ENCODE results near the gene MYOM1.
"Not testable (repeated sequence)": the region's sequence is repeated elsewhere in the genome, so short reads cannot be mapped to it uniquely, and the experiment has no call there.

MYOM1 gene

DNA sequence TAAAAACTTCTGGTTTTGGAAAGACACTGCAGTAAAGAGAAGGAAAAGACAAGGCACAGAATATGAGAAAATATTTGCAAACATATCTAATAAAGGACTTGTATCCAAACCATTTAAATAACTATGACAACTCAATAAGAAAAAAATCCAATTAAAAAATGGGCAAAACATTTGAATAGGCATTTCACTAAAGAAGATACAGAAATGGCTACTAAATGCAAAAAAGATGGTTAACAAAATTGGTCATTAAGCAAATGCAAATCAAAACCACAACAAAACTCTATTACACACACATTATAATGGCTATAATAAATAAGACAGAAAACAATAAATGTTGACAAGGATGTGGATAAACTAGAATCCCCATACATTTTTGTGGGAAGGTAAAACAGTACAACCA lies 14.5 kb downstream of the MYOM1 start:
- Histone ChIP-seq H2AFZ (ENCODE audit: low read depth, low read length) (no peak overlapping the region), H3K36me3 (ENCODE audit: insufficient read depth, low read length) (no peaks in the 10 kb centered on the region), H3K9me3 (ENCODE audit: low read length) (no peaks in the 10 kb centered on the region), H3K4me3 (ENCODE audit: low read length) (no peak overlapping the region), H3K4me1 (ENCODE audit: insufficient read depth, low read length) (no peaks in the 10 kb centered on the region), H3K27me3 (ENCODE audit: insufficient read depth, low read length) (no peaks in the 10 kb centered on the region)

DNA sequence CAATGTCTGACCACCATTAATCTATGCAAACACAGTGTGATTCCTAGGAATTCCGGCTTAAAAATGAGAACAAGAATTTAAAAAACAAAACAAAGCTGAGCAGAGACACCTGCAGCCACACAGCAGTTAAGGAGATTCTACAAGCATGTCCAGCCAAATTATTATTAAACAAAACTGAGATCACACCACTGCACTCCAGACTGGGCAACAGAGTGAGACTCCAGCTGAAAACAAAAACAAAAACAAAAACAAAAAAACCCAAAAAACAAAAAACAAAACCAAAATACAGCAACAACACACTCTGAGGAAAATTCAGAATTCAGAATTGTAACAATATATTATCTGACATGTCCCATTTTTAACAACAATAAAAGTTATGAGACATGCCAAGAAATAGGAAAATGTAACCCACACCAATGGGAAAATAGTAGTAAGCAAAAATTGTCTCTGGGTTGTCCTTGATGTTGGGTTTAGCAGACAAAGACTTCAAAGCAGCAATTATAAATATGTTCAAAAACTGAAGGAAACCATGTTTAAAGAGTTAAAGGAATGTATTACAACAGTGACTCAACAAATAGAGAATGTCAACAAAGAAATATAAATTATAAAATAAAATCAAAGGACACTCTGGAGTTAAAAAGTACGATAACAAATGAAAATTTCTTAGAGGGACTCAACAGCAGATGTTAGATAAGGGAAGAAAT lies 19.7 kb downstream of the MYOM1 start:
- Histone ChIP-seq H3K27me3 (ENCODE audit: insufficient read depth, low read length) (no peaks in the 10 kb centered on the region), H3K4me3 (ENCODE audit: low read length) (no peak overlapping the region), H3K4me1 (ENCODE audit: insufficient read depth, low read length) (no peaks in the 10 kb centered on the region), H3K9me3 (ENCODE audit: low read length) (no peaks in the 10 kb centered on the region), H3K36me3 (ENCODE audit: insufficient read depth, low read length) (no peaks in the 10 kb centered on the region), H2AFZ (ENCODE audit: low read depth, low read length) (no peak overlapping the region)

- not testable (repeated sequence) for H2AFZ ChIP-seq (ENCODE audit: low read depth, low read length); H3K27me3 ChIP-seq (ENCODE audit: insufficient read depth, low read length); H3K4me3 ChIP-seq (ENCODE audit: low read length); H3K36me3 ChIP-seq (ENCODE audit: insufficient read depth, low read length); H3K9me3 ChIP-seq (ENCODE audit: low read length); H3K4me1 ChIP-seq (ENCODE audit: insufficient read depth, low read length)
These were observed 21.4 kb downstream of the MYOM1 start for GRCh38 chr18:3198260-3198860.

DNA sequence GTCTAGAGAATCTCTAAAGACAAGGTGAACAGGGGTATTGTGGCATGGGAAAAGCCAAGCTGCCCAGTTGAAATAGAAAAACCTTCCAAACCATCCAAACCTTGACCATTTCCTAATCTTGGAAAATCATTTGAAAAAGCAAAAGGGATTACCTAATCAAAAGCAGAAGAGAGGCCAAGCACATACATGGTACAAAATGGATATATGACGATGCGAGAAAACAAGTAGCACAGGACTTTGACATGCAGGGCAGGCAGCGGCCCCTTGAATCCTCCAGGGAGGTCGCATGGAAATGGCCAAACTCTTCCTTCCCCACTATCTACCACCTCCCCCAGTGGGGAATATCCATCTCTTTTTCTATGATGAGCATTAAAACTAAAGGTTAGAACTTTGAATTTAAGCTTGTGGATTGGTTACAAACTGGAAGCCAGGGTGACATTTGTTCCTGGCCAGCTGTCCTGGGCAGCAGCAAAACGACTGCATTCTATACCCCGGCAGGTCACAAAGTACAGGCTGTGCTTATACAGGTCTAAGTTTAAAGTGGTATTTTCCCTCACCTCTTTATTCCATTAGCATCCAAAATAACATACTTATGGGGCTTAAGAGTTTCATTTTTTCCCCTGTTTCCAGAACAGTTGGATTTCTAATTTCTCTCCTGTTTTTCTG lies 24.7 kb downstream of the MYOM1 start:
- Histone ChIP-seq H3K9me3 (ENCODE audit: low read length) (no peaks in the 10 kb centered on the region), H3K4me1 (ENCODE audit: insufficient read depth, low read length) (peaks cover 3% of the 10 kb centered on the region), H3K4me3 (ENCODE audit: low read length) (no peak overlapping the region)

DNA sequence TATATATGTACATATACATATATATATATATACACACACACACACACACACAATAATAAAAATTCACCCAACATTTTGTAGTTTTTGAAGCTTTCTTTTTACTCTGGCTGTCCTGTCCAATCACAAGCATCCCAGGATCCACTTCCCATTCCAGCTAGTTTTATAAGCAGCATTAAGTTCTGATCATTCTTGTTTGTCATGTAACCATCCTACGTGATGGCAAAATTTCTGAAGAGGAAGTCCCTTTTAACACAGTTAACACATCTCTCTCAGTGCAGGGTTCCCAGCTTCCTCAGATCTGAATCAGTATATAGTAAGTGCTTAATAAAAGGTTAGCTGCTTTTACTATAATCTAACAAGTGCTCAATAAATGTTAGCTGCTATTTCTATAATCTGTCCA lies 26.4 kb downstream of the MYOM1 start:
- Histone ChIP-seq H3K27me3 (ENCODE audit: insufficient read depth, low read length) (no peaks in the 10 kb centered on the region), H2AFZ (ENCODE audit: low read depth, low read length) (no peak overlapping the region), H3K9me3 (ENCODE audit: low read length) (no peaks in the 10 kb centered on the region), H3K36me3 (ENCODE audit: insufficient read depth, low read length) (no peaks in the 10 kb centered on the region), H3K4me3 (ENCODE audit: low read length) (no peak overlapping the region), H3K4me1 (ENCODE audit: insufficient read depth, low read length) (peaks cover 3% of the 10 kb centered on the region)

More for the DNA sequence above, 24.7 kb downstream of the MYOM1 start:
- Histone ChIP-seq H2AFZ (ENCODE audit: low read depth, low read length) (no peak overlapping the region), H3K36me3 (ENCODE audit: insufficient read depth, low read length) (no peaks in the 10 kb centered on the region), H3K27me3 (ENCODE audit: insufficient read depth, low read length) (no peaks in the 10 kb centered on the region)

DNA sequence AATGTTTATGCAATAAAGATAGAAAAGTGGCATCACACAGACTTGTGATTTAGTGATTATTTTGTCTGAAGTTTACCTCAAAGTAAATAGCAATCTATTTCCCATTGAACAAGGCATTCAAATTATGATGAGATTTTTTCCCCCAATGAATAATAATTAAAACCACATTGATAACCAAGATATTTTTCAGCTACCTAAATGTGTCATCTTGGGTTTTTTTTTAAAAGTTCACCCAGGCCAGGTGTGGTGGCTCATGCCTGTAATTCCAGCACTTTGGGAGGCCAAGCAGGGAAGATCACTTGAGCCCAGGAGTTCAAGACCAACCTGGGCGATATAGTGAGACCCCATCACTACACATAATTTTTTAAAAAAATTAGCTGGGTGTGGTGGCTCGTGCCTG lies 27.0 kb downstream of the MYOM1 start:
- Histone ChIP-seq H2AFZ (ENCODE audit: low read depth, low read length) (no peak overlapping the region), H3K36me3 (ENCODE audit: insufficient read depth, low read length) (no peaks in the 10 kb centered on the region), H3K4me1 (ENCODE audit: insufficient read depth, low read length) (peaks cover 3% of the 10 kb centered on the region), H3K27me3 (ENCODE audit: insufficient read depth, low read length) (no peaks in the 10 kb centered on the region), H3K9me3 (ENCODE audit: low read length) (no peaks in the 10 kb centered on the region), H3K4me3 (ENCODE audit: low read length) (no peak overlapping the region)

DNA sequence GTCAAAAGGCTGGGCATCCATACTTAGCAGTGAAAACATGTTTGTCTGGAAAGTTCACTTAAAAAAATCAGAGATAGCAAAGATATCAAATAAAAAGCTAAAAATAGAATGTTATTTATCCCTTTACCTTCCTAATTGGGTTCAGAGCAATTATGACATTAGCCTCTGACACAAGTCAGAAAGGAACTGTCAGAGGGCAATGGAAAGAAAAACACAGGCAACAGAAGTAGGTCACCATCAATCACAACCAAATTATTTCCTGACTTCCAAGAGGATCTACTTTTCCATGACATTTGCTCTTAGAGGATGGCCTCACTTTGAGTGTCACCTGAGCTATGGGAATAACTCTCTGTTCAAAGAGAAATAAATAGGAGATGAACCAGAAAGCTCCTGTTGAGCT lies 27.5 kb downstream of the MYOM1 start:
- Histone ChIP-seq H3K36me3 (ENCODE audit: insufficient read depth, low read length) (no peaks in the 10 kb centered on the region), H3K9me3 (ENCODE audit: low read length) (no peaks in the 10 kb centered on the region), H2AFZ (ENCODE audit: low read depth, low read length) (no peak overlapping the region), H3K4me1 (ENCODE audit: insufficient read depth, low read length) (peaks cover 3% of the 10 kb centered on the region), H3K27me3 (ENCODE audit: insufficient read depth, low read length) (no peaks in the 10 kb centered on the region), H3K4me3 (ENCODE audit: low read length) (no peak overlapping the region)

DNA sequence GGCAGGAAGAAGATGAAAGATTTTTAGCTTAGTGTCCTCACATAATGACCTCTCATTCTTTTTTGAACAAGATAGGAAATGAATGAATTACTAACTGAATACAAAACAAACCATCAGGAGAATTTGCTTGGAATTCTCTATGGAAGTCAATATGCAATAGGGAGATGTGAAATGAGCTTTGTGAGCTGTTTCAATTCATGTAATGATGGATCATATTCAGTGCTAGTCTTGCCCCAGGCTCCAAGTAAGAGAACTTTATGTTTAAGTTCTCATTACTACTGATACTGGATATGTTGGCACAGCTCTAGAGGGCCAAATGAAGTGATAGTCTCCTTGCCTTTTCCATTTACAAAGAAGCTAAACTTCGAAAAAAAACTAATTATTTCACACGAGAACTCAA lies 29.2 kb downstream of the MYOM1 start:
- Histone ChIP-seq H3K4me3 (ENCODE audit: low read length) (no peak overlapping the region), H3K27me3 (ENCODE audit: insufficient read depth, low read length) (no peaks in the 10 kb centered on the region), H3K36me3 (ENCODE audit: insufficient read depth, low read length) (no peaks in the 10 kb centered on the region), H2AFZ (ENCODE audit: low read depth, low read length) (no peak overlapping the region), H3K4me1 (ENCODE audit: insufficient read depth, low read length) (peaks cover 3% of the 10 kb centered on the region), H3K9me3 (ENCODE audit: low read length) (no peaks in the 10 kb centered on the region)

DNA sequence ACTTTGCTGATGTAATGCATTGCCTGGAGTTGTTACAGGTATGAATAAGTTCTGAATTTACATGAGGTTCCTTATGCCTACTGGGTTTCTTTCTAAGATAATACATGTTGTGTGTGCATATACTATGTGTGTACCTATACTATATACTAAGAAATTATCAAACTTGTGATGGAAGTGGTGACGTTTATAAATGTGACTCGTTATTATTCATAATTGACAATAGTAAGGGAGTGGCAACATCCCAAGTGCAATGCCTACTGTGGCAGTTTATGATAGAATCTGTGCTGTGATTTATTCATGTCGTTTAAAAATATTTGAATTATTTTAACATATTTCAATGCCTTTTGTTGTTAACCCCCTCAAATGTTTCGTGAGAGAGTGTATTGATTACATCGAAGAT lies 29.9 kb downstream of the MYOM1 start:
- no peaks in the 10 kb centered on the region for H3K9me3 ChIP-seq (ENCODE audit: low read length)
- no peaks in the 10 kb centered on the region for H3K27me3 ChIP-seq (ENCODE audit: insufficient read depth, low read length)
- H3K36me3 ChIP-seq (ENCODE audit: insufficient read depth, low read length), result no peaks in the 10 kb centered on the region
- H3K4me1 ChIP-seq (ENCODE audit: insufficient read depth, low read length), result peaks cover 3% of the 10 kb centered on the region
- H2AFZ ChIP-seq (ENCODE audit: low read depth, low read length), result no peak overlapping the region
- H3K4me3 ChIP-seq (ENCODE audit: low read length), result no peak overlapping the region

DNA sequence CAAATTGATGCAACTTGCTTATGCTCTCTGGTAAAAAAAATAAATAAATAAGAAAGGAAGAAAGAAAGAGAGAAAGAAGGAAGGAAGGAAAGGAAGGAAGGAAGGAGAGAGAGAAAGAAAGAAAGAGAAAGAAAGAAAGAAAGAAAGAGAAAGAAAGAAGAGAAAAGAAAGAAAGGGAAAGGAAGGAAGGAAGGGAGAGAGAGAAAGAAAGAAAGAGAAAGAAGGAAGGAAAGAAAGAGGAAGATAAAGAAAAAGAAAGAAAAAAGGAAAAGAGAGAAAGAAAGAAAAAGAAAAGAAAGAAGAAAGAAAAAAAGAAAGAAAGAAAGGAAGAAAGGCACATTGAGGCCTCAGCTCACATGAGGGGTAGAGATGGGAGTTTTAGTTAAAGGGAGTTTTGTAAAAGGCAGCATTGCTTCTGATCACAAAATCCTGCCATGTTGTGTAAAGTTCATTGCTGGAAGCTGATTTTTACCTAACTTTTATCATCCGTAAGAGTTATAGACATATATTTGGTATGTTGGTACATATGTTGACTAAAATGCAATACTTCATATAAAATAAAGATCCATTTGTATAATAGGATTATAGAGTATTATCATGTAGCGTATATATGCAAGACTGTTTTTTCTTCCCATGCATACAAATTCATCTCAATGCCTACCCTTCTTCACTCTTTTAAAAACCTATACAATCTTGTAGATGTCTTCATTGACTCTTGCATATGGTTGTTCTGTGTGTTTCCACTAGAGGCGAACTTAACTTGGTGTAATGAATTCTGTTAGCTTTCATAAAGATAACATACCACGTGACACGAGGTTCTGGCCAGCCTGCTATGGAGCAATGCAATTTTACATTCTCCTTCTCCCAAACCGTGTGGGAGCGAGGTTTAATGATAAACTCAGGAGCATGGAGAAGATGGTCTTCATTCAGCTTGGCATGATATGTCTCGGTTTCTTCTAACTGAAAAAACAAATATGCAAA lies 32.8 kb downstream of the MYOM1 start:
- Histone ChIP-seq H3K4me1 (ENCODE audit: insufficient read depth, low read length) (no peaks in the 10 kb centered on the region), H3K4me3 (ENCODE audit: low read length) (no peak overlapping the region), H3K36me3 (ENCODE audit: insufficient read depth, low read length) (no peaks in the 10 kb centered on the region)

DNA sequence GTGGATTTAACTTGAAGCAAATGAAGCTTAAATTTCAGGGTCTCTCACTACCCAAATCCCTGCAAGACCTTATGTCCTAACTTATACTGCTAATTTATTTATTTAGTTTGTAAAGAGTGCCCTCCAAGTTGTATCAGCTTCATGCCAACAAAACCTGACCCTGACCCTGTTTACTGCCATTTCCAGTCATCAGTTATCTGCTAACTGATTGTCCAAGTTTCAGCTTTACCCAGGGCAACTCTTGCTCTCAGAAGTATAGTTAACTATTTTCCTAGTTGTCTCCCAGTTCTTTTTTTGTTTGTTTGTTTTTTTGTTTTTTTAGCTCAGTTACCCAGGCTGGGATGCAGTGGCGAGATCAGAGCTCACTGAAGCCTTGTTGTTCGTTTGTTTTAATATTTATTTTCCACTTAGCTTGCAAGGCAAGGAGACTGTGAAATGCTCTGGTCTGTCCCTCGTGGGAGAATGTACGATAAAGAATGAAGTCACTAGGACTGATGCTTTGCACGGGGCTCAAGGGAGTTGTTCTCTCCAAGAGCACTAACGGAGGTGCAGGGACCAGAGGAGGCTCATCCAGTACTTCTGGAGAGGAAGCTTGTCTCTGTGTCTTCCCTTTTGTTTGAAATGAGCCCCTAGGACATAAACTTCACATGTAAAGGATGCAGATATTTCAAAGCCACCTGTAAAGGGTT lies 35.3 kb downstream of the MYOM1 start:
- Histone ChIP-seq H3K4me1 (ENCODE audit: insufficient read depth, low read length) (no peaks in the 10 kb centered on the region), H3K9me3 (ENCODE audit: low read length) (no peaks in the 10 kb centered on the region), H2AFZ (ENCODE audit: low read depth, low read length) (no peak overlapping the region), H3K36me3 (ENCODE audit: insufficient read depth, low read length) (no peaks in the 10 kb centered on the region), H3K4me3 (ENCODE audit: low read length) (no peak overlapping the region), H3K27me3 (ENCODE audit: insufficient read depth, low read length) (no peaks in the 10 kb centered on the region)

More for the DNA sequence above, 32.8 kb downstream of the MYOM1 start:
- no peak overlapping the region for H2AFZ ChIP-seq (ENCODE audit: low read depth, low read length)
- H3K9me3 ChIP-seq (ENCODE audit: low read length), result no peaks in the 10 kb centered on the region
- H3K27me3 ChIP-seq (ENCODE audit: insufficient read depth, low read length), result no peaks in the 10 kb centered on the region

DNA sequence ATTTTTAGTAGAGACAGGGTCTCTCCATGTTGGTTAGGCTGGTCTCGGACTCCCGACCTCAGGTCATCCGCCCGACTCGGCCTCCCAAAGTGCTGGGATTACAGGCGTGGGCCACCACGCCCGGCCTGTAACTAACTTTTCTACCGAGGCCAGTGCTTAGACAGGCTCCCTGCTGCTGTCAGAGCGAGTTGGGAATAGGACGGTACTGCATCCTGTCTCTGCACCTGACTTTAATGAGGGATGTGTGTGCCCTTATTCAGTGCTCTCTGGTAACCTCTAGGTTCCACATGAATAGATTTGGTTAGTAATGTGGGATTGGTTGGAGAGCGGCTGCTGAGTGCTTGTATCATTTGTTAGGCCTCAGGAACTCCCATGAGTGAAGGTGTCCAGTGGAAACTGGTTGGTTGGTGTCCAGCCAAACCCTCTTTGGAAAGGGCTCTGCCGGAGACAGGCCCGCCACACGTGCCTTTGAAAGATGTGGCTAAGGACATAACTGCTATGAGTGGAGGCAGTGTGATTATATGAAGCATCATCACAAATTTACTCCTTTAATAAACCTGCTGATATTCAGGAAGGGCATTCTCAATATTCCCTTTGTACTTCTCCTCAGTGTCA lies 36.6 kb downstream of the MYOM1 start:
- H3K36me3 ChIP-seq (ENCODE audit: insufficient read depth, low read length), result no peaks in the 10 kb centered on the region
- H3K9me3 ChIP-seq (ENCODE audit: low read length), result no peaks in the 10 kb centered on the region
- no peak overlapping the region for H2AFZ ChIP-seq (ENCODE audit: low read depth, low read length)
- no peaks in the 10 kb centered on the region for H3K4me1 ChIP-seq (ENCODE audit: insufficient read depth, low read length)
- peaks cover 2% of the 10 kb centered on the region for H3K27me3 ChIP-seq (ENCODE audit: insufficient read depth, low read length)
- no peak overlapping the region for H3K4me3 ChIP-seq (ENCODE audit: low read length)

All from neuron (in vitro differentiated cells).